H1 (cell line): ENCODE measurements around the gene CNPY4. TPM values are rescaled to one million over a fixed set of nuclear protein-coding genes. Genes with fewer than 3 reads are reported as not detected.

Source experiments
- CTCF ChIA-PET: fragments of 300-600 bp; sonication (Branson Sonifier 250); formaldehyde crosslinking; loops from one replicate; lab custom pipeline; 2021; ENCODE audit not compliant: partially characterized antibody; lab: Charles Lee
- POLR2A ChIA-PET: fragments of 300-600 bp; sonication (Branson Sonifier 250); formaldehyde crosslinking; loops from one replicate; lab custom pipeline; 2021; ENCODE audit warnings: inconsistent platforms; ENCODE audit not compliant: partially characterized antibody; lab: Charles Lee
- DNase-seq, 2 experiments: peaks; one replicate each; pipeline versions ENCODE4 v3.0.0 to v3.0.0-alpha.2; 2010 to 2022; ENCODE audit warnings: low spot score in 2 of 2, low read depth in 1 of 2, mixed read lengths in 1 of 2
- FAIRE-seq: peaks from 2 replicates; lab custom pipeline; 2011; peaks lifted over from hg19 to GRCh38; lab: Jason Lieb, UNC
- H2AFZ ChIP-seq: 2 replicates; pipeline ENCODE4 v1.8.1; 2012; ENCODE audit warnings: low read length, inconsistent platforms
- H2AK5ac ChIP-seq: 2 replicates; pipeline ENCODE4 v1.6.1; 2013; ENCODE audit warnings: low read depth, low read length
- H2BK120ac ChIP-seq: replicated peaks from 2 replicates; pipeline ENCODE3; 2013; ENCODE audit warnings: low read depth, low read length, inconsistent platforms
- H2BK12ac ChIP-seq: 2 replicates; pipeline ENCODE4 v1.6.1; 2013; ENCODE audit warnings: low read depth, low read length
- H2BK15ac ChIP-seq: 2 replicates; pipeline ENCODE4 v1.6.1; 2013; ENCODE audit warnings: low read length
- H2BK20ac ChIP-seq: 2 replicates; pipeline ENCODE4 v1.6.1; 2013; ENCODE audit warnings: low read length
- H2BK5ac ChIP-seq: 2 replicates; pipeline ENCODE4 v1.6.1; 2013; ENCODE audit warnings: low read depth, low read length
- H3K14ac ChIP-seq: 2 replicates; pipeline ENCODE4 v1.6.1; 2013; ENCODE audit warnings: inconsistent platforms; ENCODE audit not compliant: insufficient read length
- H3K18ac ChIP-seq: 2 replicates; pipeline ENCODE4 v1.6.1; 2013; ENCODE audit warnings: low read length; ENCODE audit errors: extremely low read depth
- H3K23ac ChIP-seq: 2 replicates; pipeline ENCODE4 v1.6.1; 2013; ENCODE audit warnings: inconsistent platforms; ENCODE audit not compliant: insufficient read length
- H3K23me2 ChIP-seq: 2 replicates; pipeline ENCODE4 v1.6.1; 2013; ENCODE audit warnings: low read depth, low read length
- H3K27ac ChIP-seq: 2 replicates; pipeline ENCODE4 v1.6.1; 2011; ENCODE audit warnings: low read depth, low read length, inconsistent platforms
- H3K27me3 ChIP-seq, 4 experiments: replicated peaks in 1 of 4; 1 replicate in 1 of 4; 2 replicates in 3 of 4; pipeline versions ENCODE4 v1.6.1 to v1.8.1; 2011 to 2013; ENCODE audit warnings: low read length in 3 of 4, mild to moderate bottlenecking in 3 of 4, inconsistent platforms in 2 of 4, mixed read lengths in 2 of 4, moderate library complexity in 1 of 4; ENCODE audit not compliant: control insufficient read depth in 3 of 4, insufficient read depth in 3 of 4; ENCODE audit errors: extremely low read depth in 1 of 4
- H3K36me3 ChIP-seq, 4 experiments: 2 replicates each; pipeline versions ENCODE4 v1.6.1 to v1.8.1; 2011 to 2013; ENCODE audit warnings: mild to moderate bottlenecking in 4 of 4, low read length in 3 of 4, moderate library complexity in 2 of 4, control low read depth in 1 of 4, inconsistent platforms in 1 of 4; ENCODE audit not compliant: insufficient read depth in 4 of 4, control insufficient read depth in 2 of 4
- H3K4ac ChIP-seq: replicated peaks from 2 replicates; pipeline ENCODE3; 2013; ENCODE audit warnings: low read length, low read depth, mixed read lengths, inconsistent platforms; ENCODE audit not compliant: insufficient read length
- H3K4me1 ChIP-seq, 4 experiments: replicated peaks in 1 of 4; 1 replicate in 1 of 4; 2 replicates in 3 of 4; pipeline versions ENCODE4 v1.6.1 to v1.8.1; 2011 to 2013; ENCODE audit warnings: low read length in 3 of 4, inconsistent platforms in 2 of 4, mixed read lengths in 1 of 4; ENCODE audit not compliant: insufficient read depth in 4 of 4, control insufficient read depth in 3 of 4
- H3K4me2 ChIP-seq, 2 experiments: 2 replicates each; pipeline versions ENCODE4 v1.6.1 to v1.8.1; 2011 to 2013; ENCODE audit warnings: low read depth in 2 of 2, low read length in 2 of 2, control low read depth in 1 of 2, inconsistent platforms in 1 of 2, mild to moderate bottlenecking in 1 of 2; ENCODE audit not compliant: insufficient read depth in 1 of 2
- H3K4me3 ChIP-seq, 4 experiments: fragments of 200-600, 300-600 bp in 1 of 4; sonication (generic), shearing (Covaris generic), sonication (Bioruptor Twin) in 1 of 4; 2 replicates each; pipeline versions ENCODE4 v1.5.1 to v1.8.1; 2011 to 2016; ENCODE audit warnings: low read length in 4 of 4, low read depth in 3 of 4, control low read depth in 2 of 4, inconsistent platforms in 2 of 4, mild to moderate bottlenecking in 2 of 4, mixed read lengths in 1 of 4, moderate library complexity in 1 of 4; ENCODE audit not compliant: insufficient read depth in 2 of 4; ENCODE audit errors: extremely low read depth in 1 of 4
- H3K56ac ChIP-seq: replicated peaks from 2 replicates; pipeline ENCODE3; 2013; ENCODE audit warnings: low read depth, mild to moderate bottlenecking, mixed read lengths, low read length, inconsistent platforms; ENCODE audit not compliant: insufficient read length
- H3K79me1 ChIP-seq: 2 replicates; pipeline ENCODE4 v1.6.1; 2013; ENCODE audit warnings: low read depth, low read length, control low read depth
- H3K79me2 ChIP-seq, 2 experiments: 2 replicates each; pipeline versions ENCODE4 v1.6.1 to v1.8.1; 2012 to 2013; ENCODE audit warnings: low read length in 2 of 2, mild to moderate bottlenecking in 2 of 2, inconsistent platforms in 1 of 2; ENCODE audit not compliant: insufficient read depth in 2 of 2, control insufficient read depth in 1 of 2
- H3K9ac ChIP-seq, 4 experiments: replicated peaks in 1 of 4; 1 replicate in 1 of 4; 2 replicates in 3 of 4; pipeline versions ENCODE4 v1.6.1 to v1.8.1; 2011 to 2013; ENCODE audit warnings: low read depth in 3 of 4, low read length in 3 of 4, control low read depth in 2 of 4, mild to moderate bottlenecking in 2 of 4, moderate library complexity in 2 of 4, inconsistent platforms in 1 of 4; ENCODE audit errors: extremely low read depth in 1 of 4
- H3K9me3 ChIP-seq, 2 experiments: 2 replicates each; pipeline versions ENCODE4 v1.6.1 to v1.8.1; 2012 to 2013; ENCODE audit warnings: mild to moderate bottlenecking in 2 of 2, moderate library complexity in 2 of 2, control low read depth in 1 of 2, inconsistent platforms in 1 of 2, low read depth in 1 of 2, low read length in 1 of 2, mixed read lengths in 1 of 2; ENCODE audit not compliant: insufficient read depth in 2 of 2
- H4K20me1 ChIP-seq, 2 experiments: replicated peaks in 1 of 2; 2 replicates each; pipeline versions ENCODE3 to v1.8.1; 2011 to 2013; ENCODE audit warnings: inconsistent platforms in 2 of 2, low read length in 2 of 2, mild to moderate bottlenecking in 1 of 2; ENCODE audit not compliant: insufficient read depth in 2 of 2, control insufficient read depth in 1 of 2
- H4K5ac ChIP-seq: 2 replicates; pipeline ENCODE4 v1.6.1; 2013; ENCODE audit warnings: low read length, low read depth, mixed read lengths, inconsistent platforms; ENCODE audit not compliant: insufficient read length
- H4K8ac ChIP-seq: 2 replicates; pipeline ENCODE4 v1.8.0; 2013; ENCODE audit warnings: mild to moderate bottlenecking, moderate library complexity, low read length, inconsistent platforms; ENCODE audit not compliant: insufficient read depth; ENCODE audit errors: extremely low read depth
- H4K91ac ChIP-seq: replicated peaks from 2 replicates; pipeline ENCODE3; 2013; ENCODE audit warnings: low read length, mixed read lengths, inconsistent platforms; ENCODE audit not compliant: insufficient read length
- BACH1 ChIP-seq: IDR thresholded peaks from 2 replicates; pipeline ENCODE4 v1.6.1; 2012; ENCODE audit warnings: low read length, improper control_type of control experiment
- BCL11A ChIP-seq, 2 experiments: IDR thresholded peaks; one replicate each; pipeline ENCODE4 v1.6.1; 2011; ENCODE audit warnings: low read depth in 2 of 2, low read length in 2 of 2, mild to moderate bottlenecking in 2 of 2
- GABPA ChIP-seq: IDR thresholded peaks from 2 replicates; pipeline ENCODE4 v1.6.1; 2011; ENCODE audit warnings: mild to moderate bottlenecking, low read length, moderate library complexity, borderline replicate concordance; ENCODE audit not compliant: insufficient read depth
- JUND ChIP-seq: IDR thresholded peaks from 2 replicates; pipeline ENCODE4 v1.6.1; 2011; ENCODE audit warnings: mild to moderate bottlenecking, improper control_type of control experiment, low read length
- RFX5 ChIP-seq: IDR thresholded peaks from 2 replicates; pipeline ENCODE4 v1.6.1; 2011; ENCODE audit warnings: low read depth, low read length, improper control_type of control experiment, borderline replicate concordance
- RNF2 ChIP-seq: fragments of 200-900, 300-1000 bp; sonication (generic); IDR thresholded peaks from 2 replicates; pipeline ENCODE4 v1.7.1; 2016; ENCODE audit warnings: borderline replicate concordance, low read depth, mild to moderate bottlenecking, antibody characterized with exemption, low read length; ENCODE audit not compliant: poor library complexity, severe bottlenecking; ENCODE audit errors: missing control alignments
- RXRA ChIP-seq: IDR thresholded peaks from 2 replicates; pipeline ENCODE4 v1.6.1; 2011; ENCODE audit warnings: low read depth, mild to moderate bottlenecking, low read length, moderate library complexity; ENCODE audit not compliant: insufficient read depth
- SAP30 ChIP-seq: fragments of 300-600 bp; sonication (generic); IDR thresholded peaks from 2 replicates; pipeline ENCODE4 v1.7.1; 2012; ENCODE audit warnings: low read length, moderate library complexity, mild to moderate bottlenecking, inconsistent platforms; ENCODE audit not compliant: insufficient read depth, insufficient replicate concordance
- SIRT6 ChIP-seq: IDR thresholded peaks from one replicate; pipeline ENCODE4 v1.7.1; 2012; ENCODE audit warnings: low read length, inconsistent platforms
- TEAD4 ChIP-seq: IDR thresholded peaks from 2 replicates; pipeline ENCODE4 v1.6.1; 2012; ENCODE audit warnings: low read depth, low read length, inconsistent platforms, mixed read lengths
- WGBS, 2 experiments: shearing (Covaris generic) in 1 of 2; methylation state at CpG; one replicate each; pipeline versions ENCODE4 v1.1.6 to v1.1.7; 2013 to 2015; ENCODE audit warnings: low lambda C conversion rate in 2 of 2, mixed read lengths in 2 of 2, inconsistent platforms in 1 of 2, low coverage in 1 of 2, missing lambda C conversion rate in 1 of 2; ENCODE audit not compliant: insufficient replicate concordance in 2 of 2, insufficient coverage in 1 of 2, insufficient read length in 1 of 2; ENCODE audit errors: extremely low coverage in 1 of 2, missing lambda C conversion rate in 1 of 2; 5-methylcytosine and 5-hydroxymethylcytosine counted together
- polyA plus RNA-seq, 7 experiments: library from polyadenylated mRNA; depleted of rRNA in 3 of 7; stranded (reverse) in 5 of 7; unstranded in 2 of 7; fragments of >200 nt in 5 of 7; fragments of 200-250 nt in 2 of 7; gene quantifications; 1 replicate in 5 of 7; 2 replicates in 1 of 7; 4 replicates in 1 of 7; pipeline versions ENCODE4 v1.2.1 to v1.2.3, GENCODE V29; 2011 to 2013; ENCODE audit warnings: missing spikeins in 2 of 7, mixed read lengths in 2 of 7
- total RNA-seq: library from RNA; stranded (reverse); fragmentation: NEBNext Ultra II Directional; extraction: Animal tissue kit (Norgen Biotek cat#: 25700); gene quantifications from 2 replicates; pipeline ENCODE4 v1.2.1, GENCODE V29; 2021

The CNPY4 gene
- total and polyA plus RNA-seq, 2 of the 8 experiments (the other 6 are each of a cell fraction or from before 2014, with no cell fraction given), result 10.2 to 15.3 TPM

DNA sequence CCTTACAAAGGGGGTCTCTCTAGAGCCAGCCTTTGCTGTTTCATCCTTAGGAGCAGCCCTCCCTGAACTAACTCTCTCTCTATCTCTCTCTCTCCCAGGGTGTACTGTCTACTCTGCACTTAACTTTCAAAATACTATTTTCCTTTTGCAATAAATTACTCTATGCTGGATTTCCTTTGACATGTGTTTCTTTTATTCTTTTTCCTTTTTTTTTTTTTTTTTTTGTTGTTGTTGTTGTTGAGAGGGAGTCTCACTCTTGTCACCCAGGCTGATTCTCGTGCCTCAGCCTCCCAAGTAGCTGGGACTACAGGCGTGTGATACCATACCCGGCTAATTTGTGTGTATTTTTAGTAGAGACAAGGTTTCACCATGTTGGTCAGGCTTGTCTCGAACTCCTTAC, 36.5 kb upstream of the CNPY4 start:
- H2BK12ac ChIP-seq, result peak overlapping the region; percentile 85; the same call in 1 of the 2 replicates
- peak overlapping the region; percentile 13 for H2BK120ac ChIP-seq
- H3K18ac ChIP-seq, result peak overlapping the region; percentile 89
- H3K36me3 ChIP-seq, result peaks cover 12 to 21% (median 17%) of the 10 kb centered on the region in 4 experiments; a peak in 7 of 8 replicates
- FAIRE-seq (no peak), DNase-seq (no peak)
- peaks cover 4% of the 10 kb centered on the region; the same call in 1 of the 2 replicates for H3K79me1 ChIP-seq
- H3K9ac ChIP-seq, result peak overlapping the region in 2 of 4 experiments; percentile 56 to 63; a peak in 3 of 7 replicates
- H3K23me2 ChIP-seq, result peaks cover 6% of the 10 kb centered on the region; the same call in 1 of the 2 replicates
- no peak overlapping the region for H2BK5ac ChIP-seq
- H3K79me2 ChIP-seq, result peaks cover 28 to 36% of the 10 kb centered on the region in 2 experiments
- H4K8ac ChIP-seq, result no peak overlapping the region
- no peak overlapping the region for H2AK5ac ChIP-seq
- no peak for TF ChIP-seq GABPA
- no peak for TF ChIP-seq TEAD4
- TF ChIP-seq BCL11A (IDR thresholded peaks at IDR 0.05; ENCODE audit: low read depth in 2 of 2, low read length in 2 of 2), result no peak
- TF ChIP-seq SIRT6, result no peak
- no peak for TF ChIP-seq JUND
- TF ChIP-seq RFX5, result no peak
- no peak for TF ChIP-seq SAP30
- no peak for TF ChIP-seq BACH1
- no peak for TF ChIP-seq RXRA
- TF ChIP-seq RNF2, result no peak
- H4K5ac ChIP-seq, result no peak overlapping the region
- peak overlapping the region in 1 of 4 experiments; percentile 100; a peak in 2 of 8 replicates for H3K4me3 ChIP-seq
- peak overlapping the region; percentile 81 for H3K27ac ChIP-seq
- H3K4ac ChIP-seq, result no peak overlapping the region
- H3K14ac ChIP-seq, result no peak overlapping the region
- peaks cover 0 to 9% (median 4%) of the 10 kb centered on the region in 4 experiments; a peak in 3 of 7 replicates for H3K4me1 ChIP-seq
- no peak overlapping the region for H2AFZ ChIP-seq
- H2BK20ac ChIP-seq, result no peak overlapping the region
- H4K20me1 ChIP-seq, result peaks cover 1 to 3% of the 10 kb centered on the region in 2 experiments
- peak overlapping the region; percentile 34 to 65 for H3K4me2 ChIP-seq
- H3K56ac ChIP-seq, result no peak overlapping the region
- H2BK15ac ChIP-seq, result 0 out of 2 replicates have a peak overlapping the region, but pooled peaks have one; percentile 61
- H4K91ac ChIP-seq, result no peak overlapping the region
- CTCF ChIA-PET, result interaction anchor here (0.6 to 1.2 kb wide), 9 partner anchors 8 to 680 kb away, joined by 3 to 8 read pairs (median 4); partner anchors contain the start of genes AP4M1, GJC3 and MCM7
- H3K27me3 ChIP-seq, result no peaks in the 10 kb centered on the region
- no peak overlapping the region for H3K23ac ChIP-seq
- POLR2A ChIA-PET, result interaction anchor here (0.6 to 19.5 kb wide), 17 partner anchors 11 to 262 kb away, joined by 3 to 722 read pairs (median 3); partner anchors contain the start of genes AP4M1, MBLAC1 and MCM7
- no peaks in the 10 kb centered on the region for H3K9me3 ChIP-seq
- WGBS, 2 experiments, result 67% methylated on average over 4 of the region's 4 CpGs; no CpG with 5 or more reads in 1 of the 2 experiments
